GM23338 (cell line): Measurements from ENCODE around the gene TRIO. TPM values are rescaled to one million over a fixed set of nuclear protein-coding genes. Genes with fewer than 3 reads are reported as not detected.

Experiments
- ATAC-seq: fragments of 200-7000 bp; cut with Tn5 transposase; 3 replicates; pipeline ENCODE4 v1.9.1; 2020
- DNase-seq: peaks from one replicate; pipeline ENCODE4 v3.0.0-alpha.2; 2015; ENCODE audit warnings: low spot score
- H2AFZ ChIP-seq: fragments of 200-600 bp; sonication (generic); 2 replicates; pipeline ENCODE4 v1.8.0; 2016; ENCODE audit warnings: antibody characterized with exemption, mild to moderate bottlenecking, moderate library complexity
- H3F3A ChIP-seq: fragments of 200-600 bp; sonication (generic); replicated peaks from 2 replicates; pipeline ENCODE4 v1.8.0; 2017; ENCODE audit warnings: antibody characterized with exemption, mixed run types, low read depth
- H3K27ac ChIP-seq: fragments of 200-600 bp; sonication (generic); 2 replicates; pipeline ENCODE4 v1.6.1; 2016; ENCODE audit warnings: low read depth
- H3K27me3 ChIP-seq: fragments of 200-600 bp; sonication (generic); 2 replicates; pipeline ENCODE4 v1.8.0; 2016; ENCODE audit warnings: mild to moderate bottlenecking, mixed run types, moderate library complexity; ENCODE audit not compliant: insufficient read depth
- H3K36me3 ChIP-seq: fragments of 200-600 bp; sonication (generic); 2 replicates; pipeline ENCODE4 v1.8.0; 2016; ENCODE audit warnings: mild to moderate bottlenecking; ENCODE audit not compliant: insufficient read depth
- H3K4me1 ChIP-seq: fragments of 200-600 bp; sonication (generic); 2 replicates; pipeline ENCODE4 v1.8.0; 2016; ENCODE audit warnings: mild to moderate bottlenecking, moderate library complexity; ENCODE audit not compliant: insufficient read depth
- H3K4me2 ChIP-seq: fragments of 200-600 bp; sonication (generic); 2 replicates; pipeline ENCODE4 v1.7.1; 2017; ENCODE audit warnings: mixed run types
- H3K4me3 ChIP-seq: fragments of 200-600 bp; sonication (generic); 2 replicates; pipeline ENCODE4 v1.6.1; 2016; ENCODE audit warnings: mixed run types
- H3K79me2 ChIP-seq: fragments of 200-600 bp; sonication (generic); replicated peaks from 2 replicates; pipeline ENCODE4 v1.8.0; 2017; ENCODE audit warnings: mild to moderate bottlenecking; ENCODE audit not compliant: insufficient read depth
- H3K9me2 ChIP-seq: fragments of 200-600 bp; sonication (generic); 2 replicates; pipeline ENCODE4 v1.8.0; 2017; ENCODE audit not compliant: insufficient read depth
- H4K20me1 ChIP-seq: fragments of 200-600 bp; sonication (generic); replicated peaks from 2 replicates; pipeline ENCODE4 v1.8.0; 2017; ENCODE audit warnings: mild to moderate bottlenecking; ENCODE audit not compliant: insufficient read depth
- H3K27ac Mint-ChIP-seq: 2 replicates; pipeline ENCODE4 v1.8.0; 2020; ENCODE audit warnings: inconsistent platforms, mild to moderate bottlenecking, moderate library complexity, mixed read lengths
- H3K27me3 Mint-ChIP-seq: 3 replicates; pipeline ENCODE4 v1.8.0; 2022; ENCODE audit warnings: low read depth, mild to moderate bottlenecking, moderate library complexity, mixed read lengths, inconsistent platforms; ENCODE audit not compliant: insufficient read depth, poor library complexity
- H3K36me3 Mint-ChIP-seq: 3 replicates; pipeline ENCODE4 v1.8.0; 2021; ENCODE audit warnings: low read depth, mild to moderate bottlenecking, inconsistent platforms, moderate library complexity, mixed read lengths
- H3K4me1 Mint-ChIP-seq: 3 replicates; pipeline ENCODE4 v1.8.0; 2020; ENCODE audit warnings: mild to moderate bottlenecking, inconsistent platforms, mixed read lengths
- H3K4me3 Mint-ChIP-seq: 3 replicates; pipeline ENCODE4 v1.8.0; 2021; ENCODE audit warnings: moderate library complexity, mild to moderate bottlenecking, inconsistent platforms, mixed read lengths
- H3K9me3 Mint-ChIP-seq: 3 replicates; pipeline ENCODE4 v1.8.0; 2020; ENCODE audit warnings: moderate library complexity, mild to moderate bottlenecking, inconsistent platforms, mixed read lengths
- CREB1 ChIP-seq: fragments of 250-450 bp; sonication (Bioruptor Pico); IDR thresholded peaks from 2 replicates; pipeline ENCODE4 v1.5.0; 2020; ENCODE audit warnings: low read depth, mild to moderate bottlenecking, moderate library complexity
- EZH2 ChIP-seq: fragments of 200-600 bp; sonication (generic); IDR thresholded peaks from one replicate; pipeline ENCODE4 v1.8.0; 2017; ENCODE audit warnings: antibody characterized with exemption, mild to moderate bottlenecking, low read depth; ENCODE audit not compliant: unreplicated experiment
- EZH2phosphoT487 ChIP-seq: fragments of 200-600 bp; sonication (generic); IDR thresholded peaks from one replicate; pipeline ENCODE4 v1.8.1; 2018; ENCODE audit warnings: antibody characterized with exemption; ENCODE audit not compliant: unreplicated experiment
- JUNB ChIP-seq: IDR thresholded peaks from one replicate; pipeline ENCODE4 v1.6.1; 2016; ENCODE audit warnings: antibody characterized with exemption; ENCODE audit not compliant: unreplicated experiment
- POLR2AphosphoS5 ChIP-seq: IDR thresholded peaks from 2 replicates; pipeline ENCODE4 v1.6.1; 2016; ENCODE audit warnings: antibody characterized with exemption, low read depth
- STAT1 ChIP-seq: IDR thresholded peaks from one replicate; pipeline ENCODE4 v1.6.1; 2016; ENCODE audit warnings: antibody characterized with exemption; ENCODE audit not compliant: unreplicated experiment
- ZNF331 ChIP-seq: fragments of 250-450 bp; sonication (Bioruptor Pico); IDR thresholded peaks from 2 replicates; pipeline ENCODE4 v1.5.0; 2020; ENCODE audit warnings: low read depth, mild to moderate bottlenecking, moderate library complexity
- ZNF462 ChIP-seq: fragments of 250-450 bp; sonication (Bioruptor Pico); IDR thresholded peaks from 2 replicates; pipeline ENCODE4 v1.5.0; 2020; ENCODE audit warnings: mild to moderate bottlenecking, moderate library complexity
- polyA plus RNA-seq: library from polyadenylated mRNA; unstranded; fragments of >200 nt; fragmentation: Nextera tagmentation; extraction: Ambion mirVana; gene quantifications from 2 replicates; pipeline ENCODE4 v1.2.1, GENCODE V29; 2016
- total RNA-seq: library from RNA; depleted of rRNA; stranded (reverse); fragments of >200 nt; shearing (Covaris generic); gene quantifications from 2 replicates; pipeline ENCODE4 v1.2.3, GENCODE V29; 2014
- TF ChIP-seq, protein P1 (sequence below): IDR thresholded peaks from 2 replicates; pipeline ENCODE4 v1.6.1; 2016; ENCODE audit warnings: antibody characterized with exemption

Gene TRIO
- total and polyA plus RNA-seq, 2 experiments from 2014 or later = 13.8 to 113 TPM

DNA sequence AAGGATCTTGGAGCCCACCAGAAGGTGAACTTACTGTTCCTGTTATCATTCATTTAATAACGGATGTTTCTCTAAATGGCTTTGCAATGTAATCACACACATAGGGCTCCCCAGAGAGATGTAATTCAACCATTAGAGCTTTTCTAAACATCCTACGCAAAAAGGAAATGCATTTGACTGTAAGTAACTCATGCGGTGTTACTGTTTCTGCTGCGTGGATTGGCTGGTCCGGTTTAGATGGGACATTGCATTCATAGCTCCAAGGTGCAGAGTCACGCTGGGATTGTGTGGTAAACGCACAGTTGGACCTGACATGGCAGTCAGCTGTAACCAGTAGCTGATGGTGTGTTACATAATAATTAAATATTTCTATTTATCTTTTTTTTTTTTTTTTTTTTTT, 252.9 kb downstream of the TRIO start:
- TF ChIP-seq, protein P1, sequence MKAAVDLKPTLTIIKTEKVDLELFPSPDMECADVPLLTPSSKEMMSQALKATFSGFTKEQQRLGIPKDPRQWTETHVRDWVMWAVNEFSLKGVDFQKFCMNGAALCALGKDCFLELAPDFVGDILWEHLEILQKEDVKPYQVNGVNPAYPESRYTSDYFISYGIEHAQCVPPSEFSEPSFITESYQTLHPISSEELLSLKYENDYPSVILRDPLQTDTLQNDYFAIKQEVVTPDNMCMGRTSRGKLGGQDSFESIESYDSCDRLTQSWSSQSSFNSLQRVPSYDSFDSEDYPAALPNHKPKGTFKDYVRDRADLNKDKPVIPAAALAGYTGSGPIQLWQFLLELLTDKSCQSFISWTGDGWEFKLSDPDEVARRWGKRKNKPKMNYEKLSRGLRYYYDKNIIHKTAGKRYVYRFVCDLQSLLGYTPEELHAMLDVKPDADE = no peak
- no peak for TF ChIP-seq EZH2phosphoT487
- no peak for TF ChIP-seq JUNB
- TF ChIP-seq POLR2AphosphoS5 = no peak
- no peak for TF ChIP-seq ZNF331 (CRISPR knock-in tag)
- TF ChIP-seq CREB1 = no peak
- no peak for TF ChIP-seq EZH2
- TF ChIP-seq STAT1 = no peak
- TF ChIP-seq ZNF462 = no peak
- no peak overlapping the region for H3K27ac ChIP-seq
- H2AFZ ChIP-seq = no peak overlapping the region
- no peak overlapping the region for H3K4me3 ChIP-seq
- H3K4me1 ChIP-seq = no peaks in the 10 kb centered on the region
- peaks cover 59% of the 10 kb centered on the region for H3K36me3 Mint-ChIP-seq
- no peaks in the 10 kb centered on the region for H3K27me3 ChIP-seq
- H3K9me2 ChIP-seq = no peaks in the 10 kb centered on the region
- H3K36me3 ChIP-seq = peaks cover 33% of the 10 kb centered on the region
- DNase-seq (no peak), ATAC-seq (no peak)
- H3K9me3 Mint-ChIP-seq = no peaks in the 10 kb centered on the region
- H4K20me1 ChIP-seq = no peaks in the 10 kb centered on the region
- H3K79me2 ChIP-seq = 0 out of 2 replicates have a peak, but pooled peaks cover 3% of the 10 kb centered on the region
- H3K27me3 Mint-ChIP-seq = peaks cover 2% of the 10 kb centered on the region
- no peaks in the 10 kb centered on the region for H3F3A ChIP-seq
- H3K4me2 ChIP-seq = no peak overlapping the region
- H3K4me3 Mint-ChIP-seq = no peak overlapping the region
- H3K27ac Mint-ChIP-seq = no peak overlapping the region
- H3K4me1 Mint-ChIP-seq = peaks cover 13% of the 10 kb centered on the region
